ENCODE results near the gene PXDN. TPM values are rescaled to one million over a fixed set of nuclear protein-coding genes. Genes with fewer than 3 reads are reported as not detected.

PXDN gene, protein sequence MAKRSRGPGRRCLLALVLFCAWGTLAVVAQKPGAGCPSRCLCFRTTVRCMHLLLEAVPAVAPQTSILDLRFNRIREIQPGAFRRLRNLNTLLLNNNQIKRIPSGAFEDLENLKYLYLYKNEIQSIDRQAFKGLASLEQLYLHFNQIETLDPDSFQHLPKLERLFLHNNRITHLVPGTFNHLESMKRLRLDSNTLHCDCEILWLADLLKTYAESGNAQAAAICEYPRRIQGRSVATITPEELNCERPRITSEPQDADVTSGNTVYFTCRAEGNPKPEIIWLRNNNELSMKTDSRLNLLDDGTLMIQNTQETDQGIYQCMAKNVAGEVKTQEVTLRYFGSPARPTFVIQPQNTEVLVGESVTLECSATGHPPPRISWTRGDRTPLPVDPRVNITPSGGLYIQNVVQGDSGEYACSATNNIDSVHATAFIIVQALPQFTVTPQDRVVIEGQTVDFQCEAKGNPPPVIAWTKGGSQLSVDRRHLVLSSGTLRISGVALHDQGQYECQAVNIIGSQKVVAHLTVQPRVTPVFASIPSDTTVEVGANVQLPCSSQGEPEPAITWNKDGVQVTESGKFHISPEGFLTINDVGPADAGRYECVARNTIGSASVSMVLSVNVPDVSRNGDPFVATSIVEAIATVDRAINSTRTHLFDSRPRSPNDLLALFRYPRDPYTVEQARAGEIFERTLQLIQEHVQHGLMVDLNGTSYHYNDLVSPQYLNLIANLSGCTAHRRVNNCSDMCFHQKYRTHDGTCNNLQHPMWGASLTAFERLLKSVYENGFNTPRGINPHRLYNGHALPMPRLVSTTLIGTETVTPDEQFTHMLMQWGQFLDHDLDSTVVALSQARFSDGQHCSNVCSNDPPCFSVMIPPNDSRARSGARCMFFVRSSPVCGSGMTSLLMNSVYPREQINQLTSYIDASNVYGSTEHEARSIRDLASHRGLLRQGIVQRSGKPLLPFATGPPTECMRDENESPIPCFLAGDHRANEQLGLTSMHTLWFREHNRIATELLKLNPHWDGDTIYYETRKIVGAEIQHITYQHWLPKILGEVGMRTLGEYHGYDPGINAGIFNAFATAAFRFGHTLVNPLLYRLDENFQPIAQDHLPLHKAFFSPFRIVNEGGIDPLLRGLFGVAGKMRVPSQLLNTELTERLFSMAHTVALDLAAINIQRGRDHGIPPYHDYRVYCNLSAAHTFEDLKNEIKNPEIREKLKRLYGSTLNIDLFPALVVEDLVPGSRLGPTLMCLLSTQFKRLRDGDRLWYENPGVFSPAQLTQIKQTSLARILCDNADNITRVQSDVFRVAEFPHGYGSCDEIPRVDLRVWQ (N-terminal part only)
- total RNA-seq, result 204 TPM in 2 replicates

DNA sequence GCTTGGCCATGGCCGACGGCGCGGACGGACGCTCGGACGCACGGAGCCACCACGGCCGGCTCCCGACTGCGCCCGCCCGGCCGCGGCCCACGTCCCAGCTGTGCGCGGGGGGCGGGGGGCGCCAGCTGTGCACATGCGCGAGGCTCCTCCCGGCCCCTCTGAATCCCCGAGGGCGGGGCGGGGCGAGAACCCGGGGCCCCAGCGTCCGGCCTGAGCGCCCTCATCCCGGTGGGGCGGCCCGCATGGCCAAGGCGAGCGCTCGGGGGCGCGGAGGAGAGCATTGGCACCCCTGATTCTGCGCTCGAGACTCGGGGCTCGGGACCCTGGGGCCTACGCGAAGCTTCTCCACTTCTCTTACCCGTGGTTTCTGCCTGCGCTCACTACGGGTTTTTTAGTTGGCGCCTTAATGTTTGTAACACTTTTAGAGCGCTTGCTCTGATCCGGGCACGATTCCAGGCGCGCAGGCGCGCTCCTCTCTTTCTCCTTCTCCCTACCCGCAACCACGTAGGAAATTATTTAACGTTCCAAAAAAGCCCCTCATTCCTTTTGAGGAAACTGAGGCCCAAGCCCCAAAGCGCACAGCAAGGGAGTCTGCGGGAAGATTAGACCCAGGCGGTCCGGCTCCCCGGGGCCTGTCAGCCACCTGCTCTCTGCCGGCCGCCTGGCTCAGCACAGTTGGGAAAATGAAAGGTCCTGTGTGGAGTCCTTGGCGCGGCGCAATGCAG, at the start of gene PXDN:
PXDN (minus strand) TSS at position 70 of the 725 bp plus-strand sequence; CDS start at position 10, 60 bp downstream.

All from regular cardiac myocyte (primary cell).